Liver (tissue), 9 donors: ENCODE data around the gene FA2H. TPM values are rescaled to one million over a fixed set of nuclear protein-coding genes. Genes with fewer than 3 reads are reported as not detected.

Experiments used
- DNase-seq: peaks from one replicate; pipeline ENCODE4 v3.0.0-alpha.2; 2017; ENCODE audit warnings: low spot score
- H3K27ac ChIP-seq, 2 donors: one replicate each; pipeline ENCODE4 v1.7.0; 2013; ENCODE audit warnings: inconsistent platforms in 2 of 2, low read length in 2 of 2, control low read depth in 1 of 2, low read depth in 1 of 2, mild to moderate bottlenecking in 1 of 2
- H3K27me3 ChIP-seq, 4 donors: one replicate each; pipeline versions ENCODE4 v1.6.1 to v1.7.0; 2013; ENCODE audit warnings: low read length in 3 of 4, inconsistent platforms in 1 of 4, mild to moderate bottlenecking in 1 of 4, moderate library complexity in 1 of 4; ENCODE audit not compliant: control insufficient read depth in 4 of 4, insufficient read depth in 4 of 4
- H3K36me3 ChIP-seq, 4 donors: one replicate each; pipeline versions ENCODE4 v1.6.1 to v1.7.0; 2013; ENCODE audit warnings: low read length in 3 of 4, mild to moderate bottlenecking in 3 of 4, low read depth in 1 of 4, moderate library complexity in 1 of 4; ENCODE audit not compliant: control insufficient read depth in 4 of 4, insufficient read depth in 3 of 4
- H3K4me1 ChIP-seq, 4 donors: one replicate each; pipeline versions ENCODE4 v1.6.1 to v1.7.0; 2013; ENCODE audit warnings: low read length in 3 of 4, mild to moderate bottlenecking in 3 of 4, moderate library complexity in 1 of 4; ENCODE audit not compliant: control insufficient read depth in 4 of 4, insufficient read depth in 4 of 4
- H3K4me3 ChIP-seq, 3 donors: one replicate each; pipeline versions ENCODE4 v1.6.1 to v1.7.0; 2013; ENCODE audit warnings: low read length in 3 of 3, control low read depth in 1 of 3, low read depth in 1 of 3, mild to moderate bottlenecking in 1 of 3
- H3K9ac ChIP-seq, 2 donors: one replicate each; pipeline ENCODE4 v1.7.0; 2013; ENCODE audit warnings: low read length in 2 of 2, mild to moderate bottlenecking in 2 of 2, moderate library complexity in 2 of 2, control low read depth in 1 of 2, low read depth in 1 of 2
- H3K9me3 ChIP-seq, 4 donors: one replicate each; pipeline versions ENCODE4 v1.6.1 to v1.7.0; 2013; ENCODE audit warnings: low read length in 3 of 4; ENCODE audit not compliant: control insufficient read depth in 4 of 4
- EGR1 ChIP-seq, 2 donors: IDR thresholded peaks; 2 replicates each; pipeline ENCODE4 v1.6.1; 2016 to 2018; ENCODE audit warnings: antibody characterized with exemption in 2 of 2, low read depth in 2 of 2
- FOXA1 ChIP-seq: IDR thresholded peaks from 2 replicates; pipeline ENCODE4 v1.6.1; 2016; ENCODE audit warnings: antibody characterized with exemption
- FOXA2 ChIP-seq: IDR thresholded peaks from 2 replicates; pipeline ENCODE4 v1.6.1; 2016; ENCODE audit warnings: antibody characterized with exemption
- GABPA ChIP-seq, 2 donors: IDR thresholded peaks in 1 of 2; conservative IDR thresholded peaks in 1 of 2; 2 replicates each; pipeline ENCODE4 v1.6.1; 2016; ENCODE audit warnings: antibody characterized with exemption in 2 of 2, mild to moderate bottlenecking in 1 of 2, moderate library complexity in 1 of 2
- HNF4A ChIP-seq, 2 donors: conservative IDR thresholded peaks; 2 replicates each; pipeline ENCODE4 v1.6.1; 2016; ENCODE audit warnings: antibody characterized with exemption in 2 of 2, mild to moderate bottlenecking in 2 of 2
- HNF4G ChIP-seq: IDR thresholded peaks from 2 replicates; pipeline ENCODE4 v1.6.1; 2016; ENCODE audit warnings: antibody characterized with exemption
- JUND ChIP-seq, 2 donors: IDR thresholded peaks; 2 replicates each; pipeline ENCODE4 v1.6.1; 2016; ENCODE audit warnings: antibody characterized with exemption in 2 of 2
- NR2F2 ChIP-seq: IDR thresholded peaks from 2 replicates; pipeline ENCODE4 v1.6.1; 2016; ENCODE audit warnings: antibody characterized with exemption
- RAD21 ChIP-seq, 2 donors: IDR thresholded peaks; 2 replicates each; pipeline ENCODE4 v1.6.1; 2016; ENCODE audit warnings: antibody characterized with exemption in 2 of 2, mild to moderate bottlenecking in 2 of 2
- RXRA ChIP-seq, 2 donors: IDR thresholded peaks; 2 replicates each; pipeline ENCODE4 v1.6.1; 2017 to 2018; ENCODE audit warnings: antibody characterized with exemption in 2 of 2, mild to moderate bottlenecking in 1 of 2
- SP1 ChIP-seq: IDR thresholded peaks from 2 replicates; pipeline ENCODE4 v1.6.1; 2018; ENCODE audit warnings: antibody characterized with exemption, mild to moderate bottlenecking
- TAF1 ChIP-seq: conservative IDR thresholded peaks from 2 replicates; pipeline ENCODE4 v1.6.1; 2016; ENCODE audit warnings: antibody characterized with exemption, mild to moderate bottlenecking
- YY1 ChIP-seq: IDR thresholded peaks from 2 replicates; pipeline ENCODE4 v1.6.1; 2016; ENCODE audit warnings: antibody characterized with exemption, mild to moderate bottlenecking
- WGBS: extraction: QIAGEN DNeasy Blood & Tissue Kit; methylation state at CpG from one replicate; pipeline ENCODE4 v1.1.7; 2013; 5-methylcytosine and 5-hydroxymethylcytosine counted together
- polyA plus RNA-seq, 2 donors: library from polyadenylated mRNA; stranded (reverse) in 1 of 2; unstranded in 1 of 2; fragments of 200-250 nt in 1 of 2; fragments of >200 nt in 1 of 2; fragmentation: Nextera tagmentation in 1 of 2; extraction: Ambion mirVana in 1 of 2; gene quantifications; one replicate each; pipeline versions ENCODE4 v1.2.1 to v1.2.3, GENCODE V29; 2013 to 2015
- total RNA-seq, 2 donors: library from RNA; depleted of rRNA; stranded (reverse); fragments of >200 nt; gene quantifications; one replicate each; pipeline ENCODE4 v1.2.3, GENCODE V29; 2014
- TF ChIP-seq, protein P1 (sequence below): IDR thresholded peaks from 2 replicates; pipeline ENCODE4 v1.6.1; 2016; ENCODE audit warnings: antibody characterized with exemption
- TF ChIP-seq, protein P2 (sequence below): fragments of 150-350 bp; IDR thresholded peaks from 2 replicates; pipeline ENCODE4 v1.5.1; 2017; ENCODE audit warnings: improper control_type of control experiment, low read depth, low read length; ENCODE audit not compliant: missing input control
- TF ChIP-seq, protein P3 (sequence below): IDR thresholded peaks from 2 replicates; pipeline ENCODE4 v1.6.1; 2016; ENCODE audit warnings: antibody characterized with exemption
- TF ChIP-seq, protein P4 (sequence below): IDR thresholded peaks from 2 replicates; pipeline ENCODE4 v1.6.1; 2016; ENCODE audit warnings: antibody characterized with exemption, mild to moderate bottlenecking
- TF ChIP-seq, protein P5 (sequence below): IDR thresholded peaks from 2 replicates; pipeline ENCODE4 v1.6.1; 2016; ENCODE audit warnings: antibody characterized with exemption
- donor health status: healthy.
- donor health status: healthy.
- donor health status: healthy.
- donor health status: healthy.
- donor health status: healthy.

Gene FA2H
- total and polyA plus RNA-seq, 4 donors, result 0.02 to 0.17 (median 0.14) TPM; not detected in 1

DNA sequence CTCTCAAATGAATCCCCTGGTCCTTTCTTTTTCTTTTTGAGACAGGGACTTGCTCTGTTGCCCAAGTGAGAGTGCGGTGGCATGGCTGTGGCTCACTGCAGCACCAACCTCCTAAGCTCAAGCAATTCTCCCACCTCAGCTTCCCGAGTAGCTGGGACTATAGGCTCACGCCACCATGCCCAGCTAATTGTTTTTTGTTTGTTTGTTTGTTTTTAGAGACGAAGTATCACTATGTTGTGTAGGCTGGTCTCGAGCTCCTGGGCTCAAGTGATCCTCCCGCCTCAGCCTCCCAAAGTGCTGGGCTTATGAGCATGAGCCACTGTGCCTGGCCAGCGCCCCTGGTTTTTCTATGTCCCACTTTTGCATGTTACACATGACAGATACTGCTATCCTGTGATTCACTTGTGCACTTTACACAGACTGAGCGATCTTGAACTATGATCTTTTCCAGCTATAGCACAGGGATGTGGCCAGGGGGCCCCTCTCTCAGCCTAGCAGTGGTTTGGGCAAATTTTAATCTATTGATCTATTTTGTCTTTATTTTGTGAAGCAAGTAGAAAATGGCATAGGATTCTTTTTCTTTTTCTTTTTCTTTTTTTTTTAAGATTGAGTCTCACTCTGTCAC, 42.7 kb downstream of the FA2H start:
- H3K36me3 ChIP-seq, result no peaks in the 10 kb centered on the region
- no peak overlapping the region for H3K9ac ChIP-seq
- whole genome bisulfite sequencing, result 86% methylated on average over 8 of the region's 8 CpGs
- H3K4me1 ChIP-seq, result no peaks in the 10 kb centered on the region
- no peak for TF ChIP-seq RXRA (IDR thresholded peaks at IDR 0.05)
- no peak for TF ChIP-seq TAF1
- TF ChIP-seq EGR1 (IDR thresholded peaks at IDR 0.05; ENCODE audit: low read depth in 2 of 2), result no peak
- no peak for TF ChIP-seq JUND (IDR thresholded peaks at IDR 0.05)
- TF ChIP-seq GABPA (IDR thresholded peaks at IDR 0.05 in 1 of 2, conservative IDR thresholded peaks at IDR 0.05 in 1 of 2), result no peak
- TF ChIP-seq, protein P1, sequence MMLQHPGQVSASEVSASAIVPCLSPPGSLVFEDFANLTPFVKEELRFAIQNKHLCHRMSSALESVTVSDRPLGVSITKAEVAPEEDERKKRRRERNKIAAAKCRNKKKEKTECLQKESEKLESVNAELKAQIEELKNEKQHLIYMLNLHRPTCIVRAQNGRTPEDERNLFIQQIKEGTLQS, result no peak
- no peak for TF ChIP-seq HNF4G
- TF ChIP-seq, protein P2, sequence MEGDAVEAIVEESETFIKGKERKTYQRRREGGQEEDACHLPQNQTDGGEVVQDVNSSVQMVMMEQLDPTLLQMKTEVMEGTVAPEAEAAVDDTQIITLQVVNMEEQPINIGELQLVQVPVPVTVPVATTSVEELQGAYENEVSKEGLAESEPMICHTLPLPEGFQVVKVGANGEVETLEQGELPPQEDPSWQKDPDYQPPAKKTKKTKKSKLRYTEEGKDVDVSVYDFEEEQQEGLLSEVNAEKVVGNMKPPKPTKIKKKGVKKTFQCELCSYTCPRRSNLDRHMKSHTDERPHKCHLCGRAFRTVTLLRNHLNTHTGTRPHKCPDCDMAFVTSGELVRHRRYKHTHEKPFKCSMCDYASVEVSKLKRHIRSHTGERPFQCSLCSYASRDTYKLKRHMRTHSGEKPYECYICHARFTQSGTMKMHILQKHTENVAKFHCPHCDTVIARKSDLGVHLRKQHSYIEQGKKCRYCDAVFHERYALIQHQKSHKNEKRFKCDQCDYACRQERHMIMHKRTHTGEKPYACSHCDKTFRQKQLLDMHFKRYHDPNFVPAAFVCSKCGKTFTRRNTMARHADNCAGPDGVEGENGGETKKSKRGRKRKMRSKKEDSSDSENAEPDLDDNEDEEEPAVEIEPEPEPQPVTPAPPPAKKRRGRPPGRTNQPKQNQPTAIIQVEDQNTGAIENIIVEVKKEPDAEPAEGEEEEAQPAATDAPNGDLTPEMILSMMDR, result no peak
- no peak for TF ChIP-seq RAD21 (IDR thresholded peaks at IDR 0.05)
- TF ChIP-seq, protein P3, sequence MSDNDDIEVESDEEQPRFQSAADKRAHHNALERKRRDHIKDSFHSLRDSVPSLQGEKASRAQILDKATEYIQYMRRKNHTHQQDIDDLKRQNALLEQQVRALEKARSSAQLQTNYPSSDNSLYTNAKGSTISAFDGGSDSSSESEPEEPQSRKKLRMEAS, result no peak
- TF ChIP-seq YY1, result no peak
- TF ChIP-seq HNF4A (conservative IDR thresholded peaks at IDR 0.05), result no peak
- TF ChIP-seq, protein P4, sequence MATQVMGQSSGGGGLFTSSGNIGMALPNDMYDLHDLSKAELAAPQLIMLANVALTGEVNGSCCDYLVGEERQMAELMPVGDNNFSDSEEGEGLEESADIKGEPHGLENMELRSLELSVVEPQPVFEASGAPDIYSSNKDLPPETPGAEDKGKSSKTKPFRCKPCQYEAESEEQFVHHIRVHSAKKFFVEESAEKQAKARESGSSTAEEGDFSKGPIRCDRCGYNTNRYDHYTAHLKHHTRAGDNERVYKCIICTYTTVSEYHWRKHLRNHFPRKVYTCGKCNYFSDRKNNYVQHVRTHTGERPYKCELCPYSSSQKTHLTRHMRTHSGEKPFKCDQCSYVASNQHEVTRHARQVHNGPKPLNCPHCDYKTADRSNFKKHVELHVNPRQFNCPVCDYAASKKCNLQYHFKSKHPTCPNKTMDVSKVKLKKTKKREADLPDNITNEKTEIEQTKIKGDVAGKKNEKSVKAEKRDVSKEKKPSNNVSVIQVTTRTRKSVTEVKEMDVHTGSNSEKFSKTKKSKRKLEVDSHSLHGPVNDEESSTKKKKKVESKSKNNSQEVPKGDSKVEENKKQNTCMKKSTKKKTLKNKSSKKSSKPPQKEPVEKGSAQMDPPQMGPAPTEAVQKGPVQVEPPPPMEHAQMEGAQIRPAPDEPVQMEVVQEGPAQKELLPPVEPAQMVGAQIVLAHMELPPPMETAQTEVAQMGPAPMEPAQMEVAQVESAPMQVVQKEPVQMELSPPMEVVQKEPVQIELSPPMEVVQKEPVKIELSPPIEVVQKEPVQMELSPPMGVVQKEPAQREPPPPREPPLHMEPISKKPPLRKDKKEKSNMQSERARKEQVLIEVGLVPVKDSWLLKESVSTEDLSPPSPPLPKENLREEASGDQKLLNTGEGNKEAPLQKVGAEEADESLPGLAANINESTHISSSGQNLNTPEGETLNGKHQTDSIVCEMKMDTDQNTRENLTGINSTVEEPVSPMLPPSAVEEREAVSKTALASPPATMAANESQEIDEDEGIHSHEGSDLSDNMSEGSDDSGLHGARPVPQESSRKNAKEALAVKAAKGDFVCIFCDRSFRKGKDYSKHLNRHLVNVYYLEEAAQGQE, result no peak
- TF ChIP-seq, protein P5, sequence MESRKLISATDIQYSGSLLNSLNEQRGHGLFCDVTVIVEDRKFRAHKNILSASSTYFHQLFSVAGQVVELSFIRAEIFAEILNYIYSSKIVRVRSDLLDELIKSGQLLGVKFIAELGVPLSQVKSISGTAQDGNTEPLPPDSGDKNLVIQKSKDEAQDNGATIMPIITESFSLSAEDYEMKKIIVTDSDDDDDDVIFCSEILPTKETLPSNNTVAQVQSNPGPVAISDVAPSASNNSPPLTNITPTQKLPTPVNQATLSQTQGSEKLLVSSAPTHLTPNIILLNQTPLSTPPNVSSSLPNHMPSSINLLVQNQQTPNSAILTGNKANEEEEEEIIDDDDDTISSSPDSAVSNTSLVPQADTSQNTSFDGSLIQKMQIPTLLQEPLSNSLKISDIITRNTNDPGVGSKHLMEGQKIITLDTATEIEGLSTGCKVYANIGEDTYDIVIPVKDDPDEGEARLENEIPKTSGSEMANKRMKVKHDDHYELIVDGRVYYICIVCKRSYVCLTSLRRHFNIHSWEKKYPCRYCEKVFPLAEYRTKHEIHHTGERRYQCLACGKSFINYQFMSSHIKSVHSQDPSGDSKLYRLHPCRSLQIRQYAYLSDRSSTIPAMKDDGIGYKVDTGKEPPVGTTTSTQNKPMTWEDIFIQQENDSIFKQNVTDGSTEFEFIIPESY, result no peak
- no peak for TF ChIP-seq FOXA2
- no peak for TF ChIP-seq FOXA1
- no peak for TF ChIP-seq NR2F2
- TF ChIP-seq SP1, result no peak
- no peaks in the 10 kb centered on the region for H3K27me3 ChIP-seq
- H3K9me3 ChIP-seq, result peaks cover under 1 to 7% (median 2%) of the 10 kb centered on the region in 4 donors
- no peak for DNase-seq
- no peak overlapping the region for H3K4me3 ChIP-seq
- no peak overlapping the region for H3K27ac ChIP-seq
